HG02852 (cell line): ENCODE measurements around the gene OR52I2.
A peak's percentile ranks its signal among the peaks of the same experiment; 100 is the strongest.

ENCODE experiments used
- ATAC-seq: cut with Tn5 transposase; IDR thresholded peaks from one replicate; pipeline ENCODE4 v1.9.1; 2021; ENCODE audit warnings: mild to moderate bottlenecking, moderate library complexity; ENCODE audit not compliant: unreplicated experiment

OR52I2 gene

DNA sequence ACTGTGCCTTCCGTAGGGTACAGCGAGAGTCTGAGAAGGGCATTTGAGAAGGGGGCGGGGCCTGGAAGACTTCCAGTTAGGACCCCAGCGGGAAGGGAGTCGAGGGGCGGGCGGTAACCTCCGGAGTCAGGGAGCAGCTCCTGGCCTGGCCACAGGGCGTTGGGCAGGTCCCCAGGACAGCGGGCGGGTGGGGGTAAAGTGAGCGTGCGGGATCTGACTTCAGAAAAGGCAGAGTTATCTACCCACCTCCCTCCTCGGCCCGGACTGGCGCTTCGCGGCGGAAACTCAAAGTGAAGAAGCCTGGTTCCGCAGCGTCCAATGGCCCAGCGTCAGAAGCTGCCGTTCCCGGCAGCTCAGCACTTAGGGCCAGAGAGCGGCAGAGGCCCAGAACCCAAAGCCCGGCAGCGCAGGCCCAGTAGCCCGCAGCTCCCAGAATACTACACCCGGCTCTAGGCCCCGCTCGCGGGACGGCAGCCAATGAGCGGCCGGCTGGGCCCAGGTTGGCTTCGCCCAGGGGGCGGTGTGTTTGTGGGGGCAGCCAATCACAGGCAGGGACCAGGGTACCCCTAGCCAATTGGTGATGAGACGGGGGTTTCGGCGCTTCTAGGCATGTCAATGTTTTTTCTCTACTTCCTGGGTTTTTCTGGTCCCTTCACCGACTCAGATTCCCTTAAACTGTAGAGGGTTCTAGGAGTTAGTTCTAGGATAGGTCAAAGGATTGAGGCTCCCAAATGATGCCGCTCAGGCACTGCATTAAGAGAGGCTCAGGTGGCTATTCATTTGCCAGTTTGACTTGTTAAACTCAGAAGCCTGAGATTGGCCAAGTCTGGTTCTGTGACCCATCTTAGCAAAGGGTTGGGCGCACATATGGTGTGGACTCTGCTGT is 26.5 kb downstream of the OR52I2 start, which contains the start of gene TRIM68:
TRIM68 (minus strand) TSS at position 451 of the 886 bp plus-strand sequence. CDS start 2,727 bp downstream, outside the sequence.
- ATAC-seq, result peak; percentile 100

DNA sequence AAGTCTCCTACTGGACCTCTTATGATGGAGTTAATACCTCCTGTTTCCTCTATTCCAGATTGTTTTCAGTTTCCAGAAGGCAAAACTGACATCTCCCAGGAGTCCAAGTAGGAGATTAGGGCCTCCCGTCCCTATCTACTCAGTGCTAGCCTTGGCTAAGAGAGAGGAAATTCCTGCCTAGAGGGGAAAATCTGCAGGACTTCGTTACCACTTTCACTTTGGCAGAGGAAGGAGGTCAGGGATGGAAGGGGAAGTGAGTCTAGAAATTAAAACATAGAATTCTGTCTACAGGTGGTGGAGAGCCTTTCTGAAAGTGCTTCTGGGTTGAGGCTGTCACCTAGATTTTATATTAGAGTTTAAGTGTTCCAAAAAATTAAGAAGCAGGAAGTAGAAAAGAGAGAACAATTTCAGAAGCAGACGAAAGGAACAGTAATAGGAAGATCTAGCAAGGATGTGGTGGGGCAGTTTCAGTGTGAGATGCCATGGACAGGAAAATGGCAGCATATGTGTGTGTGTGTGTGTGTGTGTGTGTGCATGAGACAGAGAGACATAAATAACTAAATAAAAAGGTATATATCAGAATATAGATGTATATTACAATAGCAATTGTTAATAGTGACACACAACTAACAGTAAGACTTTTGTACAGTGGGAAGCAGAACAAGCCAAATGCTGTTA is 28.9 kb downstream of the OR52I2 start:
- ATAC-seq, result no peak

DNA sequence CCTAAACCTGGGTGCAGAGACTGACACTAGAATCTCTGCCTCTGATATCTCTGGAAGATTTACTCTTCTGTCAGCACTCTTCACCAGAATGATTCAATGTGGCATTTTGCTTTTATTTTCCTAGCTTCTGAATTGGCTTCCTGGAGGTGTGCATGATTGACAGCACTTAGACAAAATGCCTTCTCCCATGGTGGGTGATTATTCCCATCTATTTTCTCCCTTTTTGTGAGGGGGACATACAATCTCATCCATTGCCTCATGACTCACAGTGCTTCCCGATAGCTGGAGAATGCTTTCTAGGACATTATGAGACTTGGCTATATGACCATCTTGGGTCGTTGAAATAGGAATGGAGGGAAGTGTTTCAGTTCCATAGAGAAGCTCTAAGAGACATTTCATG is 30.4 kb downstream of the OR52I2 start:
- ATAC-seq, result no peak

- ATAC-seq, result no peak
Observed at GRCh38 chr11:4615856-4616444, 34.4 kb downstream of the OR52I2 start.

- no peak for ATAC-seq
Observed at GRCh38 chr11:4619514-4619913, 38.0 kb downstream of the OR52I2 start.

GRCh38 chr11:4626207-4627099 is 44.9 kb downstream of the OR52I2 start:
- peak; percentile 75 for ATAC-seq

GRCh38 chr11:4636136-4636535 is 54.6 kb downstream of the OR52I2 start:
- ATAC-seq, result no peak

DNA sequence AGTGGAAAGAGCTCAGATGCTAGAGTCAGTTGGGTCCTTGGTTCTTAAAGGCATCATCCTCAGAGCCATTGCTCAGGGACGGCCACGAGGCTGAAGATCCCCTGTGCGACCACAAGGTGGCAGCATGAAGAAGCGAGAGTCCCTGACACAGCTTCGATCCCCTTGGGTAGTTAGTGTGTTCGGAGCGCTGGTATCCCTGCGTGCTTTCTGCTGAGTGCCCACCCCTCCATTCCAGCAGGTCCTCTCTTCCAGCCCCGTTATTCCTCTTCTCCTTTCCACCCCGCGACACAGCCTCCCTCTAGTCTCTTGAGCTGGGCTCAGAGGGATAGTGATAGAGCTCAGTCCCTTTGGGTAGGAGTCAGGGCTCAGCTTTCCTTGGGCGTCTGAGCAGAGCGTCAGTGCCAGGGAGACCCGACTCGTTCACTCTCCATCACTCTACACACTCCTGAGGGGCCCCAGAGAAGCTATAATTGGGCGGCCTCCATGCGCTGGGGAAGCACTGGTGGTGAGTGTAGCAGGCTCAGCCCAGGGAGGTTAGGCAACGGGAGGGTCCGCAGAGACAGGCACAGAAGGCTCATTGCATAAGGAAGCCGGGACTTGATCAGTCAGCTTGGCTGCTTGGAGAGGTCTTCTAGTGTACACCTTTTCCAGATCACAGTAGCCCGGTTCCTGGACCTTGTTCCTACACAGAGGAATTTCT is 55.6 kb downstream of the OR52I2 start, which contains the start of gene OR51D1:
OR51D1 (plus strand) TSS at position 516 of the 700 bp plus-strand sequence. CDS start 2,314 bp downstream, outside the sequence.
- ATAC-seq, result peak; percentile 98

- no peak for ATAC-seq
Observed at GRCh38 chr11:4637662-4638047, 56.1 kb downstream of the OR52I2 start.

GRCh38 chr11:4639931-4640330 is 58.4 kb downstream of the OR52I2 start:
- no peak for ATAC-seq

GRCh38 chr11:4641501-4641900 is 60.0 kb downstream of the OR52I2 start:
- ATAC-seq, result no peak

GRCh38 chr11:4642043-4642442 is 60.5 kb downstream of the OR52I2 start:
- no peak for ATAC-seq
